Activated CD8-positive, alpha-beta memory T cell treated with anti-CD3 and anti-CD28 coated beads, Interleukin-2, amount 10 ng/mL, durations not matched to agents 7 days and 5 days (primary cell): Measurements from ENCODE around the gene PDXK. TPM values are rescaled to one million over a fixed set of nuclear protein-coding genes. Genes with fewer than 3 reads are reported as not detected.

Source experiments
- ATAC-seq: fragments of 150-1000 bp; cut with Tn5 transposase; one replicate; pipeline ENCODE4 v1.10.0; 2021; ENCODE audit warnings: moderate library complexity
- CTCF ChIA-PET: fragments of 350-600 bp; sonication (Branson Sonifier 250); formaldehyde crosslinking; loops from one replicate; lab custom pipeline; 2021; ENCODE audit warnings: antibody characterized with exemption; lab: Charles Lee
- DNase-seq: peaks from one replicate; pipeline ENCODE4 v3.0.0-alpha.2; 2020
- H3K27ac Mint-ChIP-seq: one replicate; pipeline ENCODE4 v1.8.0; 2021; ENCODE audit warnings: mild to moderate bottlenecking, mixed read lengths
- H3K27me3 Mint-ChIP-seq: one replicate; pipeline ENCODE4 v1.8.0; 2021; ENCODE audit warnings: mixed read lengths
- H3K36me3 Mint-ChIP-seq: one replicate; pipeline ENCODE4 v1.8.0; 2021; ENCODE audit warnings: mild to moderate bottlenecking, mixed read lengths
- H3K4me1 Mint-ChIP-seq: one replicate; pipeline ENCODE4 v1.8.0; 2021; ENCODE audit warnings: mixed read lengths
- H3K4me3 Mint-ChIP-seq: one replicate; pipeline ENCODE4 v1.8.0; 2021; ENCODE audit warnings: mild to moderate bottlenecking, moderate library complexity, mixed read lengths
- H3K9me3 Mint-ChIP-seq: one replicate; pipeline ENCODE4 v1.8.0; 2022; ENCODE audit warnings: low read depth, mixed read lengths
- total RNA-seq, 2 experiments: library from RNA; stranded (reverse); gene quantifications; one replicate each; pipeline ENCODE4 v1.2.3, GENCODE V29; 2021

Gene PDXK
- total RNA-seq, 2 experiments from 2014 or later = 95.3 to 99.6 TPM

DNA sequence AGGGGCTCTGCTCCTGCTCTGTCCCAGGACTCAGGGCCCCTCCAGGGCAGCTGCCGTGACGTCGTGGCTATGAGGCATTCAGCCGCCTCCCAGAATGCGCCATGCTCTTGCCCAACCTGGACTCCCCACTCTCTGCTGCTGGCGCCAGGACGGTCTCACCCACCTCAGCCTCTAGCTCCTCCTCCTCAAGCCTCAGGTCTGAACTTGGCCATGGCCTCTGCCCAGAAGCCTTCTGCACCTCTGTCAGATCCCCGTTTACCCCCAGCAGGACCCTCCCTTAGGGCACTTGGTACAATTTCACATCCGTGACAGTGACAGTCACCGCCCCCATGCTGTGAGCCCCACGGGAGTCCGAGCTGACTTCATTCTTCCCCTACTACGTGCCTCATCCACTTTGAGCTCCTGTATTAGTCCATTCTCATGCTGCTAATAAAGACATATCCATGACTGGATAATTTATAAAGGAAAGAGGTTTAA lies 52.3 kb downstream of the PDXK start:
- Mint-ChIP-seq H3K4me1 (peaks cover 21% of the 10 kb centered on the region), H3K36me3 (peaks cover 19% of the 10 kb centered on the region), H3K9me3 (no peaks in the 10 kb centered on the region), H3K27ac (no peak overlapping the region), H3K27me3 (no peaks in the 10 kb centered on the region), H3K4me3 (no peak overlapping the region)
- DNase-seq (no peak), ATAC-seq (no peak)
- CTCF ChIA-PET = no interaction called here

DNA sequence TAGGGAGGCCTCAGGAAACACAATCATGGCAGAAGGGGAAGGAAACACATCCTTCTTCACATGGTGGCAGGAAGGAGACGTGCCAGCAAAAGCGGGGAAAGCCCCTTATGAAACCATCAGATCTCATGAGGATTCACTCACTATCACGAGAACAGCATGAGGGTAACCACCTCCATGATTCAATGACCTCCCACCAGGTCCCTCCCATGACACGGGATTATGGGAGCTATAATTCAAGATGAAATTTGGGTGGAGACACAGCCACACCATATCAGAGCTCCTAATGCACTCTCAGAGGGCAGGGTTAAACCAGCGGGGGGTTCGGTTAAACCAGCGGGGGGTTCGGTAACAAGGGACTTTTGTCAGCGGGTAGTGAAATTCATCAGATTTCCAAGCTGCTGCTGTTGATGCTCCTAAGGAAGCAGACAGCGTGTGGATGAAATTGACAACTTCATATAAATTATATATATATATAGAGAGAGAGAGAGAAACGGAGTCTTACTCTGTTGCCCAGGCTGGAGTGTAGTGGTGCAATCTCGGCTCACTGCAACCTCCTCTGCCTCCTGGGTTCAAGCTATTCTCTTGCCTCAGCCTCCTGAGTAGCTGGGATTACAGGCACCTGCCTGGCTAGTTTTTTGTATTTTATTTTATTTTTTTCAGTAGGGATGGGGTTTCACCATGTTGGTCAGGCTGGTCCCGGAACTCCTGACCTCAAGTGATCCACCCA lies 52.9 kb downstream of the PDXK start:
- no peaks in the 10 kb centered on the region for H3K9me3 Mint-ChIP-seq
- CTCF ChIA-PET = interaction anchor here (1.6 to 2.5 kb wide), 2 partner anchors 18 to 43 kb away, joined by 4 to 5 read pairs; partner anchors contain the start of gene RRP1
- no peaks in the 10 kb centered on the region for H3K27me3 Mint-ChIP-seq
- ATAC-seq (no peak), DNase-seq (no peak)
- H3K36me3 Mint-ChIP-seq = peaks cover 19% of the 10 kb centered on the region
- peaks cover 21% of the 10 kb centered on the region for H3K4me1 Mint-ChIP-seq
- H3K27ac Mint-ChIP-seq = no peak overlapping the region
- H3K4me3 Mint-ChIP-seq = no peak overlapping the region

DNA sequence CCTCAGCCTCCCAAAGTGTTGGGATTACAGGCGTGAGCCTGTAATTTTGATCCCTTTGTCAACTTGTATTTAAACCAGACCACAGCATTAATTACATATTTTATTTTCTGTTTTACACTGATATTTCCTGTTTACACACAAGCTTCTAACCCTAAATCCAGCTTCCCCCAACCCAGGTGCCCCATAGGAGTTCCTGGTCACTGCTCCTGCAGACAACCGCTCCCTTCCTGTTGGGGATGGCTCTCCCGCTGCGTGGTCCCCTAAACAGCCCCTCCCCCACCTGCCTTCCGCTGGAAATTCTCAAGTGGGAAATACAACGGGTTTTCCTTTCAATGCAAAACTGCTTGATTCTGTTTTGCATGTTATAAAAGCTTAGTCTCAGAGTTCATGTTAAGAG lies 53.5 kb downstream of the PDXK start:
- ATAC-seq (no peak), DNase-seq (no peak)
- H3K27me3 Mint-ChIP-seq = no peaks in the 10 kb centered on the region
- H3K4me3 Mint-ChIP-seq = no peak overlapping the region
- peaks cover 22% of the 10 kb centered on the region for H3K4me1 Mint-ChIP-seq
- no peak overlapping the region for H3K27ac Mint-ChIP-seq
- peaks cover 19% of the 10 kb centered on the region for H3K36me3 Mint-ChIP-seq
- H3K9me3 Mint-ChIP-seq = no peaks in the 10 kb centered on the region
- CTCF ChIA-PET = interaction anchor here (1.6 to 2.5 kb wide), 2 partner anchors 17 to 43 kb away, joined by 4 to 5 read pairs; partner anchors contain the start of gene RRP1

DNA sequence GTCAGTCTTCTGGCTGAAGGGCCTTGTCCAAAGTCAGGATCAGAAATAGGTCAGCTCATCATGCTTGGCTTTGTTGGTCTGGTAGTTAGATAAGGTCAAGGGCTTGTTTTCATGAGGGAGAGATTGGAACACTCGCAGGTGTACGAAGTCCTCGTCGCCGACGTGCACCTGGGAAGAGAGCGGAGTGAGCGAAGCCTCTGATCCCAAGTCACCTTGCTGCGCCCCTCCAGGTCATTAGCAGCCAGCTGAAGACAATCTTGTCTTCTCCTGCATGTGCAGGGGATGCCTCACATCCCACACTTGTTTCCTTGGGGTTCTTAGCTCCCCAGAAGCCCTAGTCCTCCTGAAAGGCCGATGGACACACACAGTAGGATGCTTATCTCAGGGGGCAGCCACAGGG lies 55.2 kb downstream of the PDXK start:
- Mint-ChIP-seq H3K36me3 (peaks cover 19% of the 10 kb centered on the region), H3K9me3 (no peaks in the 10 kb centered on the region), H3K4me1 (peaks cover 39% of the 10 kb centered on the region), H3K4me3 (peak overlapping the region; percentile 2), H3K27ac (no peak overlapping the region), H3K27me3 (no peaks in the 10 kb centered on the region)
- ATAC-seq = no peak
- CTCF ChIA-PET = interaction anchor here (2.5 kb wide), 1 partner anchor 45 kb away, joined by 5 read pairs; no protein-coding TSS in a partner anchor
- no peak for DNase-seq

DNA sequence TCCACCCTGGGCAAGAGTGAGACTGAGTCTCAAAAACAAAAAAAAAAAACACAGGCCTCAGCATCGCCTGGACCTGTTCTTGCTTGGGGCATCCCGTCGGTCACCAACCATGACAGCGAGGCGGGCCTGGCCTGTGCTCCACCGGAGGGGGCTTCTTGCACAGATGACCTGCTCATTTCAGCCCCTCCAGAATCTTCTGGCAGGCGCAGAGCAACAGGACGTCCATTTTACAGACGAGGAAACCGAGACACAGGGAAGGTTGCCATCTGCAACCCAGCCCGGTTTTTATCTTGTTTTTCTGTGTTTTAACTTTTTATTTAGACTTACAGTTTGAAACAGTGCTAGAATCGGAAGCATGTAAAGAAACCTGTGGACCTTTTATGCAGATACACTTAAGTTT lies 56.3 kb downstream of the PDXK start:
- DNase-seq (no peak), ATAC-seq (no peak)
- H3K27me3 Mint-ChIP-seq = no peaks in the 10 kb centered on the region
- no peaks in the 10 kb centered on the region for H3K9me3 Mint-ChIP-seq
- peaks cover 19% of the 10 kb centered on the region for H3K36me3 Mint-ChIP-seq
- CTCF ChIA-PET = no interaction called here
- H3K4me3 Mint-ChIP-seq = peak overlapping the region; percentile 88
- peak overlapping the region; percentile 67 for H3K27ac Mint-ChIP-seq
- H3K4me1 Mint-ChIP-seq = peaks cover 46% of the 10 kb centered on the region

DNA sequence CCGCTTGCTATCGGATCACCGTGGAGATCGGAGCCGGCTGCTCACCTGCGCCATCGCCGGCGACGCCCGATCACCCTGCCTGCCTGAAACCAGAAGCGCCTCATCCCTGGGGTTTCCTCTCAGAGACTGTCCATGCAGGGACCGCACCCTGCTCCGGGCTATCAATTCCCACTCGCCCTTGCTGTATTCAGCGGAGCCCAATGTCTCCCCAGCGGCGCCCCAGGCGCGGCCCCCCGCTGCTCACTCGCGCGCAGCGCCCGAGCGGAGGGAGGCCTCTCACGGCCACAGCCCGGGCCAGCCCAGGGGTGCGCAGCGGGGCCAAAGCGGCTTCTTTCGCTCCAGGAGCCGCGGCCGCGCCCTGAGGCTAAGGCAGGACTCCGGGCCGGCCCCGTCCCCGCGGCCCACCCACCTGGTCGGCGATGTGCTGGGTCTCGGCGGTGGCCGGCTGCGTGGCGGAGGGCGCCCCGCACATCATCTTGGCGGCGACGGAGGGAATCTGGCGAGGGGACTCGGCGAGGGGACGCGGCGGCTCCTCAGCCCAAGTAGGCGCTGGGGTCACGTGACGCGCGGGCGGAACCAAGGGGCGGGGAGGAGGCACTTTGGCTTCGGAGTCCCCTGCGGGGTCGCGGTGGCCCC lies 57.0 kb downstream of the PDXK start, which contains the start of gene CSTB:
Gene CSTB (minus strand): TSS at position 514 of the 636 bp plus-strand sequence. CDS start 39 bp downstream, at position 475.
- ATAC-seq (peak; percentile 81), DNase-seq (peak; percentile 91)
- CTCF ChIA-PET = no interaction called here
- Mint-ChIP-seq H3K4me1 (peaks cover 51% of the 10 kb centered on the region), H3K4me3 (peak within 1 kb of the TSS; percentile 88), H3K27me3 (no peaks in the 10 kb centered on the region), H3K27ac (peak within 1 kb of the TSS; percentile 76), H3K9me3 (no peaks in the 10 kb centered on the region), H3K36me3 (peaks cover 19% of the 10 kb centered on the region)

DNA sequence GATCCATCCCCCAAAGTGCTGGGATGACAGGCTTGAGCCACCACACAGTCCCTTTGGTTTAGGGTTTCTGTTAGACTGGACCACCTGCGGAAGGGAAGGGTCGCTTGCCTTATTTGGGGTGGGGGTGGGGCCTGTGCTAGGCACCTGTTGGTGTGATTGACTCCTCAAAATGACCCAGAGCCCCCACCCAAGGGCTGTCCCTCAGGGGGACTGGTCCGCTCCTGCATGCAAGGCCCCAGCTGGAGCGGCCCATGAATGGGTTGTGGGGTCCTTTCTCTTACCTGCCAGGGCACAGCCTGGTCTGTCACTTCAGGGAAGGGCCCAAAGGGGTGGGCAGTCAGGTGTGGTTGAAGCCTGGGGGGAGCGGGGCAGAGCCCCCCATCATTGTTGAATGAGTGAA lies 59.0 kb downstream of the PDXK start:
- Mint-ChIP-seq H3K4me3 (peak overlapping the region; percentile 61), H3K27ac (peak overlapping the region; percentile 97), H3K4me1 (peaks cover 60% of the 10 kb centered on the region), H3K36me3 (peaks cover 14% of the 10 kb centered on the region), H3K9me3 (no peaks in the 10 kb centered on the region), H3K27me3 (no peaks in the 10 kb centered on the region)
- ATAC-seq (no peak), DNase-seq (no peak)
- CTCF ChIA-PET = interaction anchor here (1.1 kb wide), 1 partner anchor 11 kb away, joined by 6 read pairs; the partner anchor contains the start of gene RRP1

DNA sequence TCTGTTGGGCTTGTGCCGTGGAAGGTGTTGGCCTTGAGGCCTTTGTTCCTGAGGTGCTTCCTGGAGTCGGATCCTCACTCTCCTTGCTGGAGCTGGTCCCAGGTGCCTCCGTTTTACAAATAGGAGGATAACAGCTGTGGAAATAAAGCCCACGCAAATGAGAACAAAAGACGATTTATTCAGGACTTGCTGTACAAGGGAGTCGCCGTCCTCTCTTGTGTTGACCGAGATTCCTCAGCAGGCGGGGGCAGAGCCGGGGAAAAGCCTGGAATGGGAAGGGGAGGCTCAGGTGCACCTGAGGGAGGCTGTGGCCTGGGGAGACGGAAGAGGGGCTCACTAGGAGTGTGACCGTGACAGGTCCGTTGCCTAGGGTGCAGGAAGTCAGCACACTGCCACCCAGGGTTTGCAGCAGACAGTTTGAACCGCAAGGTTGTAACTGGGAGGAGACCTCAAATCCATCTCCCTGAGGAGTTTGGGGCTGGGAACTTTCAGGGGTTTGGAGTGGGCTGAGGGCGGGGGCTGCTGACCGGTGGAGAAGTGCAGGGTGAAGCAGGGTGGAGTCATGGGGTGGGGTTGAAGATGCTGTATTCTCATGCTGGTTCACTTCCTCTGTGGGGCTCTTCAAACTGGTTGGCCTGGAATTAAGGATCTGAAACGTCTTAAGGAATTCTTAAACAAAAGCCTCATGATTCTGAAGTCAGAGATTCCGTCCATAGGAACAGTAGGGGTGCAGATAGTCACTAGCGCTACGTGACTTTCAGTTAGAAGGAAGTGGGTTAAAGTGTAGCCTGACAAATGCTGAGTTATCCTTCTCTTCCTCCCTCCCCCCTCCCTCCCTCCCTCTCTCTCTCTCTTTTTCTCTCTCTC lies 59.8 kb downstream of the PDXK start:
- peaks cover 7% of the 10 kb centered on the region for H3K36me3 Mint-ChIP-seq
- H3K9me3 Mint-ChIP-seq = no peaks in the 10 kb centered on the region
- DNase-seq (peak; percentile 73), ATAC-seq (peak; percentile 20)
- H3K4me3 Mint-ChIP-seq = peak overlapping the region; percentile 69
- peak overlapping the region; percentile 97 for H3K27ac Mint-ChIP-seq
- no peaks in the 10 kb centered on the region for H3K27me3 Mint-ChIP-seq
- peaks cover 67% of the 10 kb centered on the region for H3K4me1 Mint-ChIP-seq
- CTCF ChIA-PET = interaction anchor here (1.1 kb wide), 1 partner anchor 10 kb away, joined by 6 read pairs; the partner anchor contains the start of gene RRP1

DNA sequence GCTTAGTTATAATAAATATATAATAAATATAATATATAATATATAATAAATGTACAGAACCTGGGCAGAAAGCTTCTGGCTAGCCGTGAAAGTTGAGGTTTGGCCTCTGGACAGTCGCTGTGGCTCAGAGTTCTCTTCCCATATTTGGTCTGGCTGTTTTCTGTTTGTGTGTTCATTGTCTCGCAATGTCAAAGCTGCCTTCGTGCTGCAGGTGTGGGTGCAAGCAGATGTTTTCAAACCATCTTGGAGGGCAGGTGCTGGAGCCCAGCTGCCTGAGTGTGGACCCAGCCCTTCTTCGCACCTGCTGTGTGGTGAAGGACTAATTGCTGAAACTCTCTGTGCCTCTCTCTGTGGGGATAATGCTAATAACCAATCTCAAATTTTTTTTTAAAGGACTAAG lies 60.7 kb downstream of the PDXK start:
- peaks cover under 1% of the 10 kb centered on the region for H3K36me3 Mint-ChIP-seq
- H3K27me3 Mint-ChIP-seq = no peaks in the 10 kb centered on the region
- CTCF ChIA-PET = interaction anchor here (1.7 kb wide), 1 partner anchor 10 kb away, joined by 12 read pairs; the partner anchor contains the start of gene RRP1
- ATAC-seq (no peak), DNase-seq (no peak)
- H3K27ac Mint-ChIP-seq = peak overlapping the region; percentile 73
- peaks cover 61% of the 10 kb centered on the region for H3K4me1 Mint-ChIP-seq
- H3K4me3 Mint-ChIP-seq = peak overlapping the region; percentile 33
- no peaks in the 10 kb centered on the region for H3K9me3 Mint-ChIP-seq

DNA sequence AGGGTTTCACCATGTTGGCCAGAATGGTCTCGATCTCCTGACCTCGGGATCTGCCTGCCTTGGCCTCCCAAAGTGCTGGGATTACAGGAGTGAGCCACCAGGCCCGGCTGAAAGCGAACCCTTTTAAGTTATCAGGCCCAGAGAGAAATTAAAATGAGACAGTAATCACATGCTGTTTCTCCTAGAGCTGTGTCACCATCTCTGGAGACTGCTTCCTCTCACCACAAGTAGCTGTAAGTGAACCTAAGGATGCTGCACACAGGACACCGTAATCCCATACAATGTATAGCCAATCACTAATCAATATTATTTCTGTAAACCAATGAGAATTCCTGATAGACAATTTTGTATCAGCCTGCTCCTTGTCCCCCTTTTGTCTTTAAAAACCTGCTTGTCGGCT lies 62.9 kb downstream of the PDXK start:
- H3K36me3 Mint-ChIP-seq = no peaks in the 10 kb centered on the region
- CTCF ChIA-PET = no interaction called here
- no peak overlapping the region for H3K27ac Mint-ChIP-seq
- DNase-seq = no peak
- no peaks in the 10 kb centered on the region for H3K27me3 Mint-ChIP-seq
- no peak for ATAC-seq
- peaks cover 52% of the 10 kb centered on the region for H3K4me1 Mint-ChIP-seq
- no peaks in the 10 kb centered on the region for H3K9me3 Mint-ChIP-seq
- no peak overlapping the region for H3K4me3 Mint-ChIP-seq

DNA sequence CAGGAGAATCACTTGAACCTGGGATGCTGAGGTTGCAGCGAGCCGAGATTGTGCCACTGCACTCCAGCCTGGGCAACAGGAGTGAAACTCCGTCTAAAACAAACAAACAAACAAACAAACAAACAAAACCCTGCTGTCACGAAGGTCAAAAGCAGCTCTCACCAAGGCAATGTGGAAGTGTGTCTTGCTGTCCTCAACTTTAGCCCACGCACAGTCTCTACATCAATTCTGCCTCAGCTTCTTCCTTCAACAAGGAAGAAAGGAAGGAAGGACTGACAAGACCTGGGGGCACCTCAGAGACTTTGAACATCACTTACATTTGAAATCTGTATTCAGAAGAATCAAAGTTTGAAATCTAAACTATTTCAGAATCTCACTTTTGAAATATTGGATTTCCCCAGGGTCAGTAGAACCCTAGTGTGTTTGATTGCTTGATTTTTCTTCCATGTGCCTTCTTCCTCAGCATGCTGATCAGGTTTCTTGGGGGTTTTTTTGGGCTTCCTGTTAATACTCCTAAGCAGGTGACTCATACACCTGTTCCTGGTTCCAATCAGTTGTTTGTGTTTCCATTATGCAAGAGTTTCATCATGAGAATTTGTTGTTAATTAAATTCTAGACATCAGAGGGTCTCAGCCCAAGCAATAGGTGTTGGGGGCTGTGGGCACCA lies 63.6 kb downstream of the PDXK start:
- Mint-ChIP-seq H3K36me3 (no peaks in the 10 kb centered on the region), H3K4me1 (peaks cover 49% of the 10 kb centered on the region), H3K27ac (peak overlapping the region; percentile 2), H3K27me3 (no peaks in the 10 kb centered on the region), H3K4me3 (no peak overlapping the region), H3K9me3 (no peaks in the 10 kb centered on the region)
- ATAC-seq (no peak), DNase-seq (no peak)
- CTCF ChIA-PET = no interaction called here

DNA sequence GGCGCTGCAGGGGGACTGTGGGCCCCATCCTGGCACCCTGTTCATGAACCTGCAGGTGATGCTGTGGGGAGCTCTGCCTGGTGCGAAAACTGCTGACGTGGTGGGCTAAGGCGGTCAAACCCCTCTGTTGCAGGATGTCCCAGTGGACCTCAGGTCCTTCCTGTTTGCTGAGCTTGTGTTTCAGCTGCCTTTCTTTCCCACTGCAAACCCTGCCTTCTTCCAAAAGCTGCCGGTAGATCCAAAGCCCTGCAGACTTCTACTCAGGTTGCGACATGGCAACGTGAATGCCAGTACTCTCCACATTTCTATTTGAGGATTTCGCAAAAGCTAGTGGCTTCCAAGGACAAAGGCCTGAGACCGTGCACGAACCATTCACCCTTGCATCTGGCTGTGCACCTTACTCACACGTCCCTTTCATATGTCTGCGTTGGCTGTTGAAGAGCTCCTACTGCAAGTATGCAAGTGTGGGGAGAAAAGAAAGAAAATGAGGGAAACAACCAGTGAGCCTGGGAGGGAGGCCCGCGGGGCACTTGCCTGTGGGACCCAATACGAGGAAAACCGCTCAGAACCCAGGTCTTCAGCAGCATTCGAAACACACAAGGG lies 64.3 kb downstream of the PDXK start:
- CTCF ChIA-PET = no interaction called here
- Mint-ChIP-seq H3K9me3 (no peaks in the 10 kb centered on the region), H3K4me3 (no peak overlapping the region), H3K36me3 (no peaks in the 10 kb centered on the region), H3K27me3 (no peaks in the 10 kb centered on the region), H3K27ac (peak overlapping the region; percentile 2), H3K4me1 (peaks cover 44% of the 10 kb centered on the region)
- ATAC-seq (no peak), DNase-seq (no peak)
